HCT116 (cell line): ENCODE data around the gene ATP2A3. TPM values are rescaled to one million over a fixed set of nuclear protein-coding genes. Genes with fewer than 3 reads are reported as not detected.
A peak's percentile ranks its signal among the peaks of the same experiment; 100 is the strongest.

Experiments
- ATAC-seq: fragments of 200-7000 bp; cut with Tn5 transposase; 2 replicates; pipeline ENCODE4 v1.9.1; 2020; ENCODE audit warnings: mild to moderate bottlenecking, moderate library complexity
- Bru-seq: library from RNA; stranded (reverse); fragments of 400-500 nt; gene quantifications from one replicate; lab custom pipeline; 2021; lab: Mats Ljungman, UMichigan
- BruChase-seq, 2 experiments: library from RNA; stranded (reverse); fragments of 400-500 nt; gene quantifications; one replicate each; lab custom pipeline; 2021; lab: Mats Ljungman, UMichigan
- BruUV-seq: library from RNA; stranded (reverse); fragments of 400-500 nt; replicated peaks from 2 replicates; lab custom pipeline; 2021; lab: Mats Ljungman, UMichigan
- CTCF ChIA-PET: fragments of 300-600 bp; sonication (Branson Sonifier 250); formaldehyde crosslinking; loops from one replicate; lab custom pipeline; 2021; ENCODE audit warnings: antibody characterized with exemption; lab: Charles Lee
- POLR2A ChIA-PET: fragments of 300-600, 350-600 bp; sonication (Branson Sonifier 250); formaldehyde crosslinking; loops from one replicate; lab custom pipeline; 2021; ENCODE audit warnings: antibody characterized with exemption; lab: Charles Lee
- RAD21 ChIA-PET, 2 experiments: fragments of 300-600 bp; sonication (Branson Sonifier 250); formaldehyde crosslinking; loops; one replicate each; lab custom pipeline; 2023; ENCODE audit warnings: low total read pairs in 2 of 2; ENCODE audit not compliant: uncharacterized antibody in 2 of 2, unreplicated experiment in 2 of 2, low non-redundant PET in 1 of 2; lab: Charles Lee
- DNase-seq: peaks from one replicate; pipeline ENCODE4 v3.0.0-alpha.2; 2010; ENCODE audit warnings: low read depth, low spot score
- H2AFZ ChIP-seq: fragments of 200-600 bp; shearing (Covaris generic), sonication (generic); 2 replicates; pipeline ENCODE4 v1.6.1; 2017; ENCODE audit warnings: low read depth, mixed run types, mixed read lengths, antibody characterized with exemption, low read length; ENCODE audit not compliant: poor library complexity, severe bottlenecking
- H3K27ac ChIP-seq: 2 replicates; pipeline ENCODE4 v1.5.1; 2012; ENCODE audit warnings: low read depth, low read length
- H3K27me3 ChIP-seq: fragments of 200-600 bp; sonication (generic); 2 replicates; pipeline ENCODE4 v1.6.1; 2016; ENCODE audit warnings: mixed run types, low read length, mixed read lengths; ENCODE audit not compliant: insufficient read depth
- H3K36me3 ChIP-seq, 2 experiments: fragments of 200-500 bp in 1 of 2; fragments of 200-600 bp in 1 of 2; sonication (Bioruptor generic) in 1 of 2; sonication (generic) in 1 of 2; 2 replicates each; pipeline versions ENCODE4 v1.5.1 to v1.6.1; 2014 to 2016; ENCODE audit warnings: low read length in 2 of 2, inconsistent platforms in 1 of 2, mixed read lengths in 1 of 2, mixed run types in 1 of 2; ENCODE audit not compliant: insufficient read depth in 2 of 2, control insufficient read depth in 1 of 2
- H3K4me1 ChIP-seq, 2 experiments: fragments of 200-600 bp in 1 of 2; sonication (generic) in 1 of 2; 2 replicates each; pipeline versions ENCODE4 v1.5.1 to v1.6.1; 2012 to 2017; ENCODE audit warnings: low read length in 2 of 2, inconsistent platforms in 1 of 2, mild to moderate bottlenecking in 1 of 2, mixed read lengths in 1 of 2, mixed run types in 1 of 2, moderate library complexity in 1 of 2; ENCODE audit not compliant: insufficient read depth in 2 of 2, control insufficient read depth in 1 of 2
- H3K4me2 ChIP-seq: fragments of 200-600 bp; sonication (generic); 2 replicates; pipeline ENCODE4 v1.6.1; 2017; ENCODE audit warnings: mixed run types, low read length, mixed read lengths
- H3K4me3 ChIP-seq, 2 experiments: fragments of 200-600 bp in 1 of 2; sonication (generic) in 1 of 2; replicated peaks in 1 of 2; 2 replicates each; pipeline ENCODE4 v1.5.1; 2011 to 2016; ENCODE audit warnings: low read length in 2 of 2, control low read depth in 1 of 2, low read depth in 1 of 2, mild to moderate bottlenecking in 1 of 2, mixed read lengths in 1 of 2, mixed run types in 1 of 2
- H3K79me2 ChIP-seq: fragments of 200-600 bp; sonication (generic); 2 replicates; pipeline ENCODE4 v1.6.1; 2017; ENCODE audit warnings: mild to moderate bottlenecking, mixed run types, low read length, moderate library complexity, mixed read lengths; ENCODE audit not compliant: insufficient read depth
- H3K9ac ChIP-seq: fragments of 200-600 bp; sonication (generic); 2 replicates; pipeline ENCODE4 v1.6.1; 2016; ENCODE audit warnings: low read length, mixed read lengths
- H3K9me2 ChIP-seq: fragments of 200-600 bp; sonication (generic), shearing (Covaris generic); 2 replicates; pipeline ENCODE4 v1.6.1; 2017; ENCODE audit warnings: mixed run types, mild to moderate bottlenecking, moderate library complexity; ENCODE audit not compliant: insufficient read depth
- H3K9me3 ChIP-seq, 2 experiments: fragments of 200-500 bp in 1 of 2; fragments of 200-600 bp in 1 of 2; sonication (Bioruptor generic) in 1 of 2; sonication (generic) in 1 of 2; 2 replicates each; pipeline ENCODE4 v1.6.1; 2014 to 2017; ENCODE audit warnings: low read length in 2 of 2, mixed read lengths in 2 of 2, inconsistent platforms in 1 of 2, low read depth in 1 of 2, mild to moderate bottlenecking in 1 of 2, mixed run types in 1 of 2, moderate library complexity in 1 of 2; ENCODE audit not compliant: control insufficient read depth in 1 of 2, insufficient read depth in 1 of 2
- H4K20me1 ChIP-seq: fragments of 200-600 bp; sonication (generic), shearing (Covaris generic); 2 replicates; pipeline ENCODE4 v1.6.1; 2017; ENCODE audit warnings: mixed run types, mild to moderate bottlenecking, moderate library complexity; ENCODE audit not compliant: insufficient read depth
- ATF3 ChIP-seq: IDR thresholded peaks from 2 replicates; pipeline ENCODE4 v1.6.1; 2012
- EZH2 ChIP-seq: fragments of 200-600 bp; sonication (generic); IDR thresholded peaks from 2 replicates; pipeline ENCODE4 v1.6.1; 2017; ENCODE audit warnings: antibody characterized with exemption, mixed run types
- EZH2phosphoT487 ChIP-seq: fragments of 200-600 bp; IDR thresholded peaks from 2 replicates; pipeline ENCODE4 v1.6.1; 2018; ENCODE audit warnings: antibody characterized with exemption, borderline replicate concordance
- POLR2AphosphoS5 ChIP-seq: IDR thresholded peaks from 2 replicates; pipeline ENCODE4 v1.6.1; 2011; ENCODE audit warnings: mild to moderate bottlenecking, low read depth, low read length, moderate library complexity
- RAD21 ChIP-seq: IDR thresholded peaks from 2 replicates; pipeline ENCODE4 v1.6.1; 2012; ENCODE audit warnings: low read depth, mild to moderate bottlenecking
- SRF ChIP-seq: IDR thresholded peaks from 2 replicates; pipeline ENCODE4 v1.6.1; 2012; ENCODE audit warnings: low read depth
- YY1 ChIP-seq: IDR thresholded peaks from 2 replicates; pipeline ENCODE4 v1.6.1; 2011; ENCODE audit warnings: low read length, low read depth, moderate library complexity, mild to moderate bottlenecking; ENCODE audit not compliant: insufficient replicate concordance; ENCODE audit errors: extremely low read depth
- ZBTB33 ChIP-seq: IDR thresholded peaks from 2 replicates; pipeline ENCODE4 v1.6.1; 2011; ENCODE audit warnings: mild to moderate bottlenecking, low read length, moderate library complexity; ENCODE audit not compliant: insufficient replicate concordance; ENCODE audit errors: extremely low read depth
- ZFX ChIP-seq: fragments of 450-650 bp; IDR thresholded peaks from 2 replicates; pipeline ENCODE4 v1.6.1; 2017
- intact Hi-C: fragments of 100-400 bp; cut with micrococcal nuclease; formaldehyde crosslinking; loops from 2 replicates; pipeline ENCODE4 v1.10.0; 2022
- long read RNA-seq: library from polyadenylated mRNA; unstranded; transcript quantifications from one replicate; pipeline ENCODE4 v2.0.0, GENCODE V29; 2021; ENCODE audit not compliant: unreplicated experiment
- polyA plus RNA-seq: library from polyadenylated mRNA; unstranded; fragments of >200 nt; gene quantifications from 2 replicates; pipeline ENCODE4 v1.2.1, GENCODE V29; 2012; ENCODE audit warnings: missing spikeins
- total RNA-seq: library from RNA; stranded (reverse); gene quantifications from one replicate; pipeline ENCODE4 v1.2.1, GENCODE V29; 2021; ENCODE audit not compliant: unreplicated experiment
- TF ChIP-seq, protein P1 (sequence below): IDR thresholded peaks from 2 replicates; pipeline ENCODE4 v1.6.1; 2012
- TF ChIP-seq, protein P2 (sequence below), 3 experiments: fragments of 200-600 bp in 1 of 3; sonication (generic) in 1 of 3; IDR thresholded peaks in 2 of 3; conservative IDR thresholded peaks in 1 of 3; 2 replicates each; pipeline ENCODE4 v1.5.1; 2012 to 2017; ENCODE audit warnings: low read depth in 2 of 3, low read length in 2 of 3, antibody characterized with exemption in 1 of 3, borderline replicate concordance in 1 of 3, control low read depth in 1 of 3, mild to moderate bottlenecking in 1 of 3, mixed read lengths in 1 of 3, mixed run types in 1 of 3, moderate library complexity in 1 of 3; ENCODE audit not compliant: insufficient read depth in 1 of 3

ATP2A3 gene
- total RNA-seq, result 23.1 TPM
- 18.9 and 23.7 TPM in 2 replicates for polyA plus RNA-seq
- Bru-seq, nascent RNA, result percentile 41 among the genes with signal in this experiment
- BruChase-seq, experiment 1, labeled RNA remaining after a 6-hour chase, result percentile 48 among the genes with signal in this experiment
- percentile 45 among the genes with signal in this experiment for BruChase-seq, experiment 2, labeled RNA remaining after a 2-hour chase
- long read RNA-seq, full-length matches to known transcripts, result 1 of 12 reads
- long read RNA-seq, partial matches to known transcripts, result 4 of 12 reads
- long read RNA-seq, other reads (novel, unspliced or antisense), result 7 of 12 reads

DNA sequence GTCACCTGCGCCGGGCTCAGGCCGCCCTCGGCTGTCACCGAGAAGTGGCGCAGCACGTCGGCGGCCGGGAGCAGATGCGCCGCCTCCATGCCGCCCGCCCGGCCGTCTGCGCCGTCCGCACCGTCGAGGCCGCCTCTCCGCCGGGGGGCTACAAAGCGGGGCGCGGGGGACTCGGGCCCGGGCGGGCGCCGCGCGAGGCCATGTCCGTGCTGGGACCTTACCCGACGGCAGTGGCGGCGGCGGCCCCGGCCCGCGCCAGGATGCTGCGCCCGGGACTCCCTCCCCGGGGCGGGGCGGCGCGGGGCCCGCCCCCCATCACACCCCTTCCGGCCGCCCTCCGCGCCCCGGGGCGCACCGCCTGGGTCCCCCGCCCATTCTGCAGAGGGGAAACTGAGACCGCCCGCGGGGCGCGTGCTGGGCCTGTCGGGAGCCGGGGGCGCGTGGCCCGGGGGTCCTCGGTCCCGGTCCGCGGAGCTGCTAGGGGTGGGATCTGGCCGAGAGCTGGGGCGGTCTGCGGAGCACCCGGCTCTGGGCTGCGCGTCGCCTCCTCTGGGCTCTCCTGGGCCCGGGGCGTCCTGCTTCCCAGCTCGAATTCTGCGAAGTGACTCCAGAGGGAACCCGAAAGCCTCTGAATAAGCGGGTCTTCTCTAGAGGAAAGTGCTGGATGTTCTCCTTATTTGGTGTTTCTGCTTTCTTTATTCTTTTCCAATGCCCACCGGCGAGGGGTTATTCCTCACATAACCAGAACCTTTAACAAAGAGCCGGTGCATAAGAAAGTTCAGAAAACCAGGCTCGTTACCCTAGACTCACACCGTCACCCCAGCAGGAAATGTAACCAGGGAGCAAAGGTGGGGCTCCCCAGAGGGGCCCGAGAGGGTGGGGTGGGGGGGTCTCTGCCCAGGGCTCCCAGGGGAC lies at the start of gene ATP2A3:
Gene ATP2A3 (minus strand): TSS at position 235 of the 915 bp plus-strand sequence. CDS start 146 bp downstream, at position 89.
- Histone ChIP-seq H4K20me1 (no peaks in the 10 kb centered on the region), H3K4me3 (peak within 1 kb of the TSS; percentile 53 to 69), H2AFZ (peak within 1 kb of the TSS; percentile 97), H3K36me3 (no peaks in the 10 kb centered on the region), H3K4me2 (peak within 1 kb of the TSS; percentile 98), H3K9me3 (no peaks in the 10 kb centered on the region), H3K27me3 (no peaks in the 10 kb centered on the region), H3K79me2 (no peaks in the 10 kb centered on the region), H3K4me1 (peaks cover 17 to 34% of the 10 kb centered on the region in 2 experiments), H3K27ac (peak within 1 kb of the TSS; percentile 80), H3K9me2 (no peaks in the 10 kb centered on the region), H3K9ac (peak within 1 kb of the TSS; percentile 37)
- ChIA-PET CTCF (interaction anchor here (0.8 to 1.3 kb wide), 2 partner anchors 50 to 119 kb away, joined by 3 to 5 read pairs; partner anchors contain the start of gene NCBP3), POLR2A (interaction anchor here (0.8 to 1.8 kb wide), 4 partner anchors 15 to 51 kb away, joined by 3 to 6 read pairs (median 4); no protein-coding TSS in a partner anchor), RAD21 (interaction anchor here (0.6 to 1.5 kb wide), 2 partner anchors 51 to 1025 kb away, joined by 6 to 7 read pairs; no protein-coding TSS in a partner anchor)
- TF ChIP-seq EZH2 (no peak), ZFX (0 out of 2 replicates have a peak, but pooled peaks have one; percentile 43), SRF (no peak), POLR2AphosphoS5 (peak; percentile 72)
- intact Hi-C loops, result no loop called here
- ATAC-seq (peak; percentile 77), DNase-seq (no peak)
- BruUV-seq, result no TSS peak

- ChIA-PET POLR2A (no interaction called here), CTCF (no interaction called here), RAD21 (no interaction called here)
- no TSS peak for BruUV-seq
- ATAC-seq (no peak), DNase-seq (no peak)
- H3K9me3 ChIP-seq, result no peaks in the 10 kb centered on the region
- no peaks in the 10 kb centered on the region for H4K20me1 ChIP-seq
- no peaks in the 10 kb centered on the region for H3K27me3 ChIP-seq
- H3K9ac ChIP-seq, result no peak overlapping the region
- H2AFZ ChIP-seq, result no peak overlapping the region
- H3K4me3 ChIP-seq, result no peak overlapping the region
- H3K79me2 ChIP-seq, result no peaks in the 10 kb centered on the region
- no peak overlapping the region for H3K27ac ChIP-seq
- H3K36me3 ChIP-seq, result peaks cover 9% of the 10 kb centered on the region in 2 experiments; a peak in 3 of 4 replicates
- no peak overlapping the region for H3K4me2 ChIP-seq
- H3K4me1 ChIP-seq, result no peaks in the 10 kb centered on the region
- intact Hi-C loops, result no loop called here
- no peaks in the 10 kb centered on the region for H3K9me2 ChIP-seq
- TF ChIP-seq EZH2phosphoT487 (no peak), ATF3 (no peak), ZBTB33 (no peak), YY1 (no peak), RAD21 (no peak)
- TF ChIP-seq, protein P1, sequence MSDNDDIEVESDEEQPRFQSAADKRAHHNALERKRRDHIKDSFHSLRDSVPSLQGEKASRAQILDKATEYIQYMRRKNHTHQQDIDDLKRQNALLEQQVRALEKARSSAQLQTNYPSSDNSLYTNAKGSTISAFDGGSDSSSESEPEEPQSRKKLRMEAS, result no peak
- TF ChIP-seq, protein P2, sequence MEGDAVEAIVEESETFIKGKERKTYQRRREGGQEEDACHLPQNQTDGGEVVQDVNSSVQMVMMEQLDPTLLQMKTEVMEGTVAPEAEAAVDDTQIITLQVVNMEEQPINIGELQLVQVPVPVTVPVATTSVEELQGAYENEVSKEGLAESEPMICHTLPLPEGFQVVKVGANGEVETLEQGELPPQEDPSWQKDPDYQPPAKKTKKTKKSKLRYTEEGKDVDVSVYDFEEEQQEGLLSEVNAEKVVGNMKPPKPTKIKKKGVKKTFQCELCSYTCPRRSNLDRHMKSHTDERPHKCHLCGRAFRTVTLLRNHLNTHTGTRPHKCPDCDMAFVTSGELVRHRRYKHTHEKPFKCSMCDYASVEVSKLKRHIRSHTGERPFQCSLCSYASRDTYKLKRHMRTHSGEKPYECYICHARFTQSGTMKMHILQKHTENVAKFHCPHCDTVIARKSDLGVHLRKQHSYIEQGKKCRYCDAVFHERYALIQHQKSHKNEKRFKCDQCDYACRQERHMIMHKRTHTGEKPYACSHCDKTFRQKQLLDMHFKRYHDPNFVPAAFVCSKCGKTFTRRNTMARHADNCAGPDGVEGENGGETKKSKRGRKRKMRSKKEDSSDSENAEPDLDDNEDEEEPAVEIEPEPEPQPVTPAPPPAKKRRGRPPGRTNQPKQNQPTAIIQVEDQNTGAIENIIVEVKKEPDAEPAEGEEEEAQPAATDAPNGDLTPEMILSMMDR (IDR thresholded peaks at IDR 0.05 in 2 of 3, conservative IDR thresholded peaks at IDR 0.05 in 1 of 3; ENCODE audit: borderline replicate concordance in 1 of 3, insufficient read depth in 1 of 3, low read depth in 2 of 3, low read length in 2 of 3), result no peak
Measured at GRCh38 chr17:4010754-4011153, 46.5 kb upstream of the ATP2A3 start.
